Measurements from ENCODE around the gene RTN4RL2. TPM values are rescaled to one million over a fixed set of nuclear protein-coding genes. Genes with fewer than 3 reads are reported as not detected.

Gene RTN4RL2
- total and polyA plus RNA-seq, 9 of the 15 experiments (the other 6 are each of a cell fraction or from before 2014, with no cell fraction given), result 0.06 to 1.9 (median 0.34) TPM; not detected in 4

- TF ChIP-seq CTCFL (IDR thresholded peaks at IDR 0.05; ENCODE audit: borderline replicate concordance, insufficient read depth, low read depth, low read length, poor library complexity, severe bottlenecking) (no peak), SIX5 (IDR thresholded peaks at IDR 0.05; ENCODE audit: borderline replicate concordance in 1 of 2, insufficient read depth in 1 of 2, low read depth in 1 of 2, low read length in 2 of 2) (no peak), FOXJ2 (tag; IDR thresholded peaks at IDR 0.05) (no peak), KAT7 (CRISPR knock-in tag; IDR thresholded peaks at IDR 0.05; ENCODE audit: borderline replicate concordance) (no peak; the same call in 1 of the 2 replicates), DLX4 (CRISPR knock-in tag; IDR thresholded peaks at IDR 0.05) (no peak), TEAD2 (tag; IDR thresholded peaks at IDR 0.05) (no peak), ESRRA (IDR thresholded peaks at IDR 0.05; ENCODE audit: borderline replicate concordance, low read depth) (no peak), STAT5B (CRISPR knock-in tag; IDR thresholded peaks at IDR 0.05) (no peak), DACH1 (IDR thresholded peaks at IDR 0.05; ENCODE audit: partially characterized antibody) (no peak), RUNX1 (IDR thresholded peaks at IDR 0.05; ENCODE audit: low read depth) (no peak), EHMT2 (IDR thresholded peaks at IDR 0.05) (no peak), ZNF232 (CRISPR knock-in tag; IDR thresholded peaks at IDR 0.05) (no peak), MYNN (IDR thresholded peaks at IDR 0.05) (no peak), MYNN (CRISPR knock-in tag; IDR thresholded peaks at IDR 0.05) (no peak), PHB (CRISPR knock-in tag; IDR thresholded peaks at IDR 0.05) (no peak), NR1H2 (CRISPR knock-in tag; IDR thresholded peaks at IDR 0.05) (no peak), ERF (CRISPR knock-in tag; IDR thresholded peaks at IDR 0.05) (no peak), PCBP1 (IDR thresholded peaks at IDR 0.05; ENCODE audit: low read depth, low read length, poor library complexity, severe bottlenecking) (peak; percentile 52), CHCHD3 (CRISPR knock-in tag; IDR thresholded peaks at IDR 0.05) (no peak), L3MBTL2 (IDR thresholded peaks at IDR 0.05) (peak; percentile 75; the same call in 1 of the 2 replicates), E2F1 (CRISPR knock-in tag; IDR thresholded peaks at IDR 0.05) (no peak), LEF1 (IDR thresholded peaks at IDR 0.05) (peak; percentile 22; the same call in 1 of the 2 replicates), CTBP1 (IDR thresholded peaks at IDR 0.05; ENCODE audit: borderline replicate concordance) (peak; percentile 28; the same call in 1 of the 2 replicates), CLOCK (CRISPR knock-in tag; IDR thresholded peaks at IDR 0.05; ENCODE audit: borderline replicate concordance) (no peak)
These were observed 55.2 kb downstream of the RTN4RL2 start, which contains the start of gene SLC43A1 (continued) for GRCh38 chr11:57515332-57516060.
